Activated naive CD4-positive, alpha-beta T cell treated with anti-CD3 and anti-CD28 coated beads, Interleukin-2, amount 10 ng/mL, durations not matched to agents 7 days and 5 days (primary cell): ENCODE measurements around the gene GPRIN1.
"Not testable (repeated sequence)": the region's sequence is repeated elsewhere in the genome, so short reads cannot be mapped to it uniquely, and the experiment has no call there.

Source experiments
- CTCF ChIA-PET: fragments of 350-600 bp; sonication (Branson Sonifier 250); formaldehyde crosslinking; loops from one replicate; lab custom pipeline; 2021; ENCODE audit warnings: antibody characterized with exemption; lab: Charles Lee
- DNase-seq: peaks from one replicate; pipeline ENCODE4 v3.0.0-alpha.2; 2020
- H3K27ac Mint-ChIP-seq: one replicate; pipeline ENCODE4 v1.8.0; 2021; ENCODE audit warnings: mild to moderate bottlenecking, moderate library complexity, mixed read lengths
- H3K27me3 Mint-ChIP-seq: one replicate; pipeline ENCODE4 v1.8.0; 2021; ENCODE audit warnings: mild to moderate bottlenecking, mixed read lengths
- H3K36me3 Mint-ChIP-seq: one replicate; pipeline ENCODE4 v1.8.0; 2021; ENCODE audit warnings: mixed read lengths
- H3K4me1 Mint-ChIP-seq: one replicate; pipeline ENCODE4 v1.8.0; 2021; ENCODE audit warnings: mixed read lengths
- H3K4me3 Mint-ChIP-seq: one replicate; pipeline ENCODE4 v1.8.0; 2021; ENCODE audit warnings: mild to moderate bottlenecking, moderate library complexity, mixed read lengths
- H3K9me3 Mint-ChIP-seq: one replicate; pipeline ENCODE4 v1.8.0; 2021; ENCODE audit warnings: mixed read lengths

The GPRIN1 gene

DNA sequence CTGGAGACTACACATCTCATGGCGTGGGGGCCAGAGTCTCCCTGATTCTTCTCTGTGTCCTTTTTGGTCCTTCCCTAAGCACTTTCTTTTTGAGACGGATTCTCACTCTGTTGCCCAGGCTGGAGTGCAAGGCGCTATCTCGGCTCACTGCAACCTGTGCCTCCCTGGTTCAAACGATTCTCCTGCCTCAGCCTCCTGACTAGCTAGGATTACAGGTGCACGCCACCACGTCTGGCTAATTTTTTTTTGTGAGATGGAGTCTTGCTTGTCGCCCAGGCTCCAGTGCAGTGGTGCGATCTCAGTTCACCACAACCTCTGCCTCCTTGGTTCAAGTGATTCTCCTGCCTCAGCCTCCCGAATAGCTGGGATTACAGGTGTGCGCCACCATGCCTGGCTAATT lies 59.0 kb downstream of the GPRIN1 start:
- not testable (repeated sequence) for DNase-seq, H3K4me3 Mint-ChIP-seq, H3K36me3 Mint-ChIP-seq, H3K9me3 Mint-ChIP-seq, H3K27me3 Mint-ChIP-seq
- CTCF ChIA-PET: interaction anchor here (0.8 to 1.7 kb wide), 2 partner anchors 19 to 134 kb away, joined by 3 to 5 read pairs; partner anchors contain the start of gene CLTB
- Mint-ChIP-seq H3K4me1 (peaks cover 48% of the 10 kb centered on the region), H3K27ac (peak overlapping the region; percentile 28)

DNA sequence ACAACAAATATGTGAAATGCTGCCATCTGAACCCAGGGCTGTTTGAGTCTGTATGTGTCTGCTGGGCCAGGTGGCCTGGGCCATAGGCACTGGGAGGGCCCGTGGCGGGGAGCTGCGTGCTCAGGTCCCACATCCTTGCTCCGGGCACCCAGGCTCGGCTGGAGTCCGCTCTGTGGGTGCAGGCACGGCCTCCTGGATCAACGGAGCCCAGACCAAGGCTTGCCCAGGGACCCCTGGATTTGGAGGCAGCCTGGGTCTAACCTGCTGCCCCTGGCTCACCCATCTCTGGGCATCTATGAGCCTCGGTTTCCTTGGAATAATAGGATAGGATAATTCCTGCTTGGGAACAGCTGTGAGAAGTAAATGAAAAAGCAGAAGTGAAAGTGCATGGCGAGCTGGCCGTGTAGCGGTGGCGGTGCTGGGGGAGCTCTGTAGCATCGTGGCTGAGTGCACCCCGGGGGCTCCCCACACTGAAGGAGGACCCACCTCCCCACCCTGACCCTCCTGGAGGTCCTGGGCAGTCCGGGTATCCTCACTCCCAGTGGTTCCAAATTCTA lies 59.6 kb downstream of the GPRIN1 start:
- H3K27ac Mint-ChIP-seq: no peak overlapping the region
- H3K4me3 Mint-ChIP-seq: peak overlapping the region; percentile 33
- H3K36me3 Mint-ChIP-seq: peaks cover 5% of the 10 kb centered on the region
- CTCF ChIA-PET: interaction anchor here (0.8 to 1.7 kb wide), 2 partner anchors 20 to 134 kb away, joined by 3 to 5 read pairs; partner anchors contain the start of gene CLTB
- peaks cover 6% of the 10 kb centered on the region for H3K27me3 Mint-ChIP-seq
- DNase-seq: no peak
- no peaks in the 10 kb centered on the region for H3K9me3 Mint-ChIP-seq
- H3K4me1 Mint-ChIP-seq: peaks cover 47% of the 10 kb centered on the region

DNA sequence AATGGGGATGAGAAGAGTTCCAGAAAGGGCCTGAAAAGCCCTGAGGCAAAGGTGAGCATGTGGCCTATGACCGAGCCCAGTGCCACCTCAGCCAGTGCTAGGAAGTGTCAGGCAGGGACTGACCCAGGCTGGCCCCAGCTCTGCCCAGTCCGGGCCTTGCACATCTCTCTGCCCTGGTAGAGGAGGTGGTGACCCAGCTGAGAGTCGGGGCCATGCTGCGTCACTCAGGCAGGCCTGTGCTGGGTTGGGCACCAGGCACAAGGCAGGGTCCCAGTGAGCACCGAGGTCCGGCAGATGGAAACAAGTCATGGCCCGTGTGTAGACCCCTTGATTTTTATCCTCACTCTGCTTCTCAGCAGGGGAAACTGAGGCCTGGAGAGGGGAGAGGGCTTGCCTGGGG lies 60.1 kb downstream of the GPRIN1 start:
- H3K27ac Mint-ChIP-seq: no peak overlapping the region
- H3K4me3 Mint-ChIP-seq: no peak overlapping the region

DNA sequence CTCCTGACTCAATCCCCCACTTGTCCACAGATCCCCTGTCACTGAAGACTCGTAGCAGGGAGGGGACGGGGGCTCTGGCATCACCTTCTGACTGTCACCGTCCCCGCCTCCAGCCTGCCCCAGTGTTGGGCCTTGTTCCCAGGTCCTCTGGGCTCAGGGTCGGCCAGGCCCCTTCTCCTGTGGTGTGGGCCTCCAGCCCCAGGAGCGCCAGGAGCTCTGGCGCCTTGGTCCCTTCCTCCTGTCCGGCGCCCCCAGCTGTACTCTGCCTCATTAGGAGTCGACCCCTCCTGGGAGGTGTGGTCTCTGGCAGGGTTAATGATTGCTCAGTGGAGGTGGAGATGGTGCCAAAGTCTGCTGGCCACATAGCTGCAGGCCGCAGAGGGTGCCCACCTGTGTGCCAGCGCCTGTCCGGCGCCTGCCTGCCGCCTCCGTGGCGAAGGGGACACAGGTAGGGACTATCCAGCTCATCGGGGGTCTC lies 61.0 kb downstream of the GPRIN1 start, which contains the start of gene CDHR2:
Gene CDHR2, plus strand, starts transcription at position 376 of the 478 bp plus-strand sequence. CDS start 16,011 bp downstream, outside the sequence.
- CTCF ChIA-PET: interaction anchor here (1.3 kb wide), 1 partner anchor 11 kb away, joined by 3 read pairs; no protein-coding TSS in a partner anchor
- no peak for DNase-seq
- H3K36me3 Mint-ChIP-seq: peaks cover 7% of the 10 kb centered on the region
- no peaks in the 10 kb centered on the region for H3K9me3 Mint-ChIP-seq
- H3K4me1 Mint-ChIP-seq: peaks cover 45% of the 10 kb centered on the region
- no peak within 1 kb of the TSS for H3K4me3 Mint-ChIP-seq
- H3K27me3 Mint-ChIP-seq: peaks cover 6% of the 10 kb centered on the region
- H3K27ac Mint-ChIP-seq: no peak within 1 kb of the TSS

More for the DNA sequence above, 60.1 kb downstream of the GPRIN1 start:
- Mint-ChIP-seq H3K36me3 (peaks cover 7% of the 10 kb centered on the region), H3K4me1 (peaks cover 47% of the 10 kb centered on the region), H3K9me3 (no peaks in the 10 kb centered on the region), H3K27me3 (peaks cover 6% of the 10 kb centered on the region)
- CTCF ChIA-PET: interaction anchor here (1.3 to 1.7 kb wide), 2 partner anchors 12 to 133 kb away, joined by 3 to 5 read pairs; partner anchors contain the start of gene CLTB
- DNase-seq: no peak

DNA sequence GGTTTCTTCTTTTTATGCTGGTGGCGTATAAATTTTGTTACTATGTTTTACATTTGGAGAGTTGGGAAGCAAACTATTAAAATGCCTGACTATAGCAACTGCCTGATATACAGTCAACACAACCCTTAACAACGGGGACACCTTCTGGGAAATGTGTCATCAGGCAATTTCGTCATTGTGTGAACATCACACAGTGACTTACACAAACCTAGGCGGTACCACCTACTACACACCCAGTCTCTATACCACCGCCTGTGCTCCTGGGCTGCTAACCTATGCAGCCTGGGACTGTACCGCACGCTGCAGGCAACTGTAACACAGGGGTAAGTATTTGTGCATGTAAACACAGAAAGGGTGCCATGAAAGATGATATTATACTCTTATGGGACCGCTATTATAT lies 62.2 kb downstream of the GPRIN1 start:
- Mint-ChIP-seq H3K27me3 (peaks cover 6% of the 10 kb centered on the region), H3K4me3 (no peak overlapping the region), H3K27ac (no peak overlapping the region), H3K36me3 (peaks cover 10% of the 10 kb centered on the region), H3K4me1 (peaks cover 40% of the 10 kb centered on the region), H3K9me3 (no peaks in the 10 kb centered on the region)
- CTCF ChIA-PET: interaction anchor here (1.2 kb wide), 1 partner anchor 13 kb away, joined by 3 read pairs; no protein-coding TSS in a partner anchor
- no peak for DNase-seq
